GM12801 (cell line): ENCODE data around the gene ZNF362.

Source experiments
- TF ChIP-seq, protein P1 (sequence below): IDR thresholded peaks from one replicate; pipeline ENCODE4 v1.5.1; 2011; ENCODE audit warnings: control low read depth; ENCODE audit not compliant: insufficient read length; ENCODE audit errors: extremely low read depth

Gene ZNF362

GRCh38 chr1:33292726-33293340 is 36.5 kb downstream of the ZNF362 start:
- TF ChIP-seq, protein P1, sequence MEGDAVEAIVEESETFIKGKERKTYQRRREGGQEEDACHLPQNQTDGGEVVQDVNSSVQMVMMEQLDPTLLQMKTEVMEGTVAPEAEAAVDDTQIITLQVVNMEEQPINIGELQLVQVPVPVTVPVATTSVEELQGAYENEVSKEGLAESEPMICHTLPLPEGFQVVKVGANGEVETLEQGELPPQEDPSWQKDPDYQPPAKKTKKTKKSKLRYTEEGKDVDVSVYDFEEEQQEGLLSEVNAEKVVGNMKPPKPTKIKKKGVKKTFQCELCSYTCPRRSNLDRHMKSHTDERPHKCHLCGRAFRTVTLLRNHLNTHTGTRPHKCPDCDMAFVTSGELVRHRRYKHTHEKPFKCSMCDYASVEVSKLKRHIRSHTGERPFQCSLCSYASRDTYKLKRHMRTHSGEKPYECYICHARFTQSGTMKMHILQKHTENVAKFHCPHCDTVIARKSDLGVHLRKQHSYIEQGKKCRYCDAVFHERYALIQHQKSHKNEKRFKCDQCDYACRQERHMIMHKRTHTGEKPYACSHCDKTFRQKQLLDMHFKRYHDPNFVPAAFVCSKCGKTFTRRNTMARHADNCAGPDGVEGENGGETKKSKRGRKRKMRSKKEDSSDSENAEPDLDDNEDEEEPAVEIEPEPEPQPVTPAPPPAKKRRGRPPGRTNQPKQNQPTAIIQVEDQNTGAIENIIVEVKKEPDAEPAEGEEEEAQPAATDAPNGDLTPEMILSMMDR: no peak

DNA sequence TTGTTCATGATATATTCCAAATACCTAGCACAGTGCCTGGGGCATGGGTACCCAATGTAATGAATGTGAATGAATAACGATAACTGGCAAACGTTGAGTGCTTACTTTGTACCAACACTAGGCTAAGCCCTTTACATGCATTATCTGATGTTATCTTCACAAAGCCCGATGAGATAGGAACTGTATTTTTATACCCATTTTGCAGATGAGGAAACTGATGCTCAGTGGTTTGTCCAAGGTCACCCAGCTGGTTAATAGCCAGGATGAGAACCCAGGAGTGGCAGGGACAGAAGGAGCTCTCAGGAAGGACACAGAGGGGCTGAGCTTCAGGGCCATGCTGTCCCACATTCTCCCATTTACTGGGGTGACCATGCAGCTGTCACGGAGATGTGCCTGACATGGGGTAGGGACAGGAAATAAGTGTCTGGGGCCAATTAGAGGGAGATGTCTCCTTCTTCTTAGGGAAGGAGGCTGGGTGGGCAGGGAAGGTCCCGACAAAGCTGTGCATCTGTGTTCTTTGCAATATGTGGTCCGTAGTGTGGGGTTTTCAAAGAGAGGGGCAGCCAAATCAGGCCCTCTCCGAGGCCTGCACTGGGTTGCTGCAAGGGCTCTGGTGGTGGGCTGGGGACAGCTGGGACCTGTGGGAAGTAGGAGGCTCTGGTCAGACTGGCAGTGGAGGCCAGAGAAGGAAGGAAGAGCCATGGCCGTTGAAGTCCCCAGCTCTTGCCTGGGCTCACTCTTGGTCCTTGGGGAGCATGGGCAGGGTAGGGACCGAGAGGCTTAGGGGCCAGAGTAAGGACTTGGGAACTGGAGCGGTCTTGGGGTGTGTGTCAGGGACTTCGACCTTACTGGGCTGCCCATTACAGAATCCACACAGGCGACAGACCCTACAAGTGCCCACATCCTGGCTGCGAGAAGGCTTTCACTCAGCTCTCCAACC is 38.0 kb downstream of the ZNF362 start:
- TF ChIP-seq, protein P1: no peak

DNA sequence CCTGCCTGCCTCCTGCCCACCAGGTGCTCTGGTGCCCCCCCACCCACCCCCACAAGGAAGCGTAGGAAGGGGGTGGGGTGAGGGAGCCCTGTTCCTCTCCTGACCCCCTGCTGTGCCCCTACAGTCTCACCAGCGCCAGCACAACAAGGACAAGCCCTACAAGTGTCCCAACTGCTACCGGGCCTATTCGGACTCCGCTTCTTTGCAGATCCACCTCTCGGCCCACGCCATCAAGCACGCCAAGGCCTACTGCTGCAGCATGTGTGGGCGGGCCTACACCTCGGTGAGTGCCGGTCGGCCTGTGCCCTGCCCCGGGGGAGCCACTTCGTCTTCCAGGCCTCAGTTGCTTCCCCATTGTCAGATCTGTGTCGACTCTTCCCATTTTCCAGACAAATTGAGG is 38.7 kb downstream of the ZNF362 start:
- TF ChIP-seq, protein P1: no peak

DNA sequence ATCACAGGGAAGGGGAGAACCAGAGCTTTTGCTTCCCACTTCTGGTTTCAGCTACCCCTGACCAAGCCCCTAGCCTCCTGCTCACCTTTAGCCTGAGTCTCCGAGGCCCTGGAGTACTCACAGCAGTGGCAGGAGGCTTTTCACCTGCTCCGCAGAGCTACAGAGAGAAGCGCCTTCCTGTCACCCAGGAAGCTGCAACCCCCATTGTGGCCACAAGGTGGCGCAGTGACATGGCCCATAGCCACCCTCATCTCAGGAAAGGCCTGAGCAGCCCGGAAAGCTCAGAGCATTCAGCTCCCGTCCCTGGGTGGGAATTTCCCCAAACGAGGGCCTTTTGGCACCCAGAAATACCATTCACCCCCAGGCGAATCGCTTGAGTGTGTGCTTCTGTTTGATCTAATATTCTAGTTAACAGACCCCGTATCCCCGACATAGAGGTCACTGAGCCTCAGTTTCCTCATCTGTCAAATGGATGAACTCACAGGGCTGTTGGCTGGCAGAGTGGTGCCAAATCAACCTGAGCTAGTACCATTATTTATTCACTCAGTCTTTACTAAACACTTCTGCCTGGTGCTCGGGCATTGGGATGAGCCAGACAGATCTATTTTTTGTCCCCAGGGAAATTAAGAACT is 39.3 kb downstream of the ZNF362 start:
- TF ChIP-seq, protein P1: no peak

DNA sequence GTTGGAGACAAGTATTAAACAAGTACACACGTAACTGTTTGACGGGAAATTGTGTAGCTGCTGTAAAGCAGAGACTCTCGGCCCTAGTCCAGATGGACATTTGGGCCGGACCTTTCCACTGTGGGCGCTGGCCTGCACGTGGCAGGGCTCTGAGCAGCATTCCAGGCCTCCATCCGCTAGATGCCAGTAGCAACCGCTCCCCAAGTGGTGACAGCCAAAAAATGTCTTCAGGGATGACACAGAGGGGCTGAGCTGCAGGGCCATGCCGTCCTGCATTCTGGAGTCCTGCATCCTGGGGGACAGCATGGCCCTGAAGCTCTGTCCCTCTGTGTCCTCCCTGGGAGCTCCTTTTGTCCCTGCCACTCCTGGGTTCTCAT is 39.8 kb downstream of the ZNF362 start:
- TF ChIP-seq, protein P1: no peak

GRCh38 chr1:33296824-33297223 is 40.5 kb downstream of the ZNF362 start:
- TF ChIP-seq, protein P1: no peak

GRCh38 chr1:33297911-33298622 is 41.8 kb downstream of the ZNF362 start:
- TF ChIP-seq, protein P1: no peak
